Heart right ventricle (tissue), 16 donors: ENCODE measurements around the gene PID1. TPM values are rescaled to one million over a fixed set of nuclear protein-coding genes. Genes with fewer than 3 reads are reported as not detected.

ENCODE experiments used
- ATAC-seq, 8 donors: fragments of 200-7000 bp; cut with Tn5 transposase; one replicate each; pipeline ENCODE4 v1.9.1; 2020; ENCODE audit warnings: mild to moderate bottlenecking in 8 of 8, moderate library complexity in 8 of 8, moderate number of reproducible peaks in 1 of 8
- DNase-seq, 2 donors: peaks; one replicate each; pipeline ENCODE4 v3.0.0-alpha.2; 2020
- H3K27ac ChIP-seq, 10 donors: fragments of 200-600 bp; sonication (generic) in 2 of 10; one replicate each; pipeline versions ENCODE4 v1.5.0 to v1.8.0; 2020 to 2022; ENCODE audit warnings: mild to moderate bottlenecking in 3 of 10
- H3K27me3 ChIP-seq, 7 donors: fragments of 200-600 bp; one replicate each; pipeline ENCODE4 v1.8.0; 2021 to 2022; ENCODE audit warnings: mild to moderate bottlenecking in 2 of 7
- H3K36me3 ChIP-seq, 9 donors: fragments of 200-600 bp; sonication (generic) in 1 of 9; one replicate each; pipeline versions ENCODE4 v1.5.0 to v1.8.0; 2020 to 2022; ENCODE audit warnings: mild to moderate bottlenecking in 2 of 9
- H3K4me1 ChIP-seq, 9 donors: fragments of 200-600 bp; sonication (generic) in 1 of 9; one replicate each; pipeline versions ENCODE4 v1.5.0 to v1.8.0; 2020 to 2022; ENCODE audit warnings: mild to moderate bottlenecking in 4 of 9
- H3K4me3 ChIP-seq, 10 donors: fragments of 200-600 bp; sonication (generic) in 2 of 10; one replicate each; pipeline versions ENCODE4 v1.5.0 to v1.8.0; 2020 to 2022; ENCODE audit warnings: mild to moderate bottlenecking in 7 of 10, moderate library complexity in 2 of 10
- H3K9me3 ChIP-seq, 11 donors: fragments of 200-600 bp in 10 of 11; sonication (generic) in 2 of 11; one replicate each; pipeline versions ENCODE4 v1.5.0 to v1.8.0; 2013 to 2022; ENCODE audit warnings: mild to moderate bottlenecking in 2 of 11, control low read depth in 1 of 11, moderate library complexity in 1 of 11
- WGBS, 2 donors: extraction: QIAGEN DNeasy Blood & Tissue Kit; methylation state at CpG; one replicate each; pipeline ENCODE4 v1.1.7; 2013; ENCODE audit warnings: inconsistent platforms in 1 of 2; 5-methylcytosine and 5-hydroxymethylcytosine counted together
- intact Hi-C, 10 donors: fragments of 100-400 bp; cut with DNase I; formaldehyde crosslinking; loops; one replicate each; pipeline versions ENCODE4 v1.11.1 to v1.14.2; 2022
- polyA plus RNA-seq, 2 donors: library from polyadenylated mRNA; stranded (reverse); fragments of 200-250 nt; gene quantifications; one replicate each; pipeline ENCODE4 v1.2.3, GENCODE V29; 2013
- total RNA-seq, 10 donors: library from RNA; stranded (reverse); fragmentation: NEBNext Ultra II Directional in 3 of 10; extraction: Animal tissue kit (Norgen Biotek cat#: 25700) in 3 of 10; gene quantifications; one replicate each; pipeline versions ENCODE4 v1.2.1 to v1.2.4, GENCODE V29; 2021 to 2023
- TF ChIP-seq, protein P1 (sequence below), 9 donors: fragments of 200-600 bp; sonication (generic) in 2 of 9; IDR thresholded peaks; one replicate each; pipeline versions ENCODE4 v1.5.0 to v1.8.0; 2021 to 2022; ENCODE audit warnings: antibody characterized with exemption in 9 of 9, mild to moderate bottlenecking in 5 of 9, moderate library complexity in 1 of 9
- donor health status: Arrhythmogenic right ventricular cardiomyopathy.
- donor health status: ischemic (EF 13 %, LVEDD 7.1; RV severe dilation, severe dysfunction).
- donor health status: healthy with polysubstance abuse.
- donor health status: DM: no; HTN: yes; CAD: no.
- donor health status: DM: no; HTN: no; CAD: no.
- donor health status: ischemic (EF 25% LVEDD 6.9; RV normal size, moderate dysfunction).
- donor health status: ischemic (EF 25% LVEDD 5.7; RV mildly dilated, moderate dysfunction).
- donor health status: healthy.
- donor health status: DM: yes; HTN: yes; CAD: no.
- donor health status: Ischemic cardiomyopathy.
- donor health status: ischemic (EF 35%, LVEDD 5.7; RV mildly dilated, moderate dysfunction).
- donor health status: nonischemic (EF 11% LVEDD 7.7; RV severe dilation, severe dysfunction).
- donor health status: DM: yes; HTN: yes; CAD: no.
- donor health status: PGD.
- donor health status: ischemic (EF 29% LVEDD 5.4; RV normal size, mild dysfunction).
- donor health status: nonischemic (EF 23%, LVEDD 6.1; RV moderate dilation, normal function).

Gene PID1
- total and polyA plus RNA-seq, 12 donors, result 3.6 to 12.0 (median 6.1) TPM

DNA sequence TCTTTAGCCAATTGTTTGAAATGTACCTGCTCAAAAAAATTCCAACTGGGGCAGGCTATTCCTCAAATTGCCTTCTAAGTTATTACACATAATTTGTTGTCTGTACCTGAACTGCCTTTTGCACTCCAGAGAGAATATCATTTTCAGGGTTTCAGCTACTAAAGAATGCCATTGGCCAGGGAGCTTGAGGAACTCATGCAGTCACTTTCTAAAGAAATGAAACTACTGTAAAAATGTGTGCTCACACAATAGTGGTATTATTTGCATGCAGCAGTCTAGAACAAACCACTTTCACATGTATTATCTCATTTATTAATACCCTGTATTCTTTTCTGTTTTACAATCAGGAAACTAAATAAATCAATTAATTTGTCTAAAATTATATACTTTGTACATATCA, 152.2 kb downstream of the PID1 start:
- Histone ChIP-seq H3K27me3 (no peaks in the 10 kb centered on the region), H3K4me1 (peaks cover 0 to 2% (median 0%) of the 10 kb centered on the region in 9 donors), H3K27ac (no peak overlapping the region), H3K36me3 (no peaks in the 10 kb centered on the region), H3K4me3 (no peak overlapping the region), H3K9me3 (peaks cover 0 to 18% (median 0%) of the 10 kb centered on the region in 11 donors)
- DNase-seq (no peak), ATAC-seq (no peak)
- TF ChIP-seq, protein P1, sequence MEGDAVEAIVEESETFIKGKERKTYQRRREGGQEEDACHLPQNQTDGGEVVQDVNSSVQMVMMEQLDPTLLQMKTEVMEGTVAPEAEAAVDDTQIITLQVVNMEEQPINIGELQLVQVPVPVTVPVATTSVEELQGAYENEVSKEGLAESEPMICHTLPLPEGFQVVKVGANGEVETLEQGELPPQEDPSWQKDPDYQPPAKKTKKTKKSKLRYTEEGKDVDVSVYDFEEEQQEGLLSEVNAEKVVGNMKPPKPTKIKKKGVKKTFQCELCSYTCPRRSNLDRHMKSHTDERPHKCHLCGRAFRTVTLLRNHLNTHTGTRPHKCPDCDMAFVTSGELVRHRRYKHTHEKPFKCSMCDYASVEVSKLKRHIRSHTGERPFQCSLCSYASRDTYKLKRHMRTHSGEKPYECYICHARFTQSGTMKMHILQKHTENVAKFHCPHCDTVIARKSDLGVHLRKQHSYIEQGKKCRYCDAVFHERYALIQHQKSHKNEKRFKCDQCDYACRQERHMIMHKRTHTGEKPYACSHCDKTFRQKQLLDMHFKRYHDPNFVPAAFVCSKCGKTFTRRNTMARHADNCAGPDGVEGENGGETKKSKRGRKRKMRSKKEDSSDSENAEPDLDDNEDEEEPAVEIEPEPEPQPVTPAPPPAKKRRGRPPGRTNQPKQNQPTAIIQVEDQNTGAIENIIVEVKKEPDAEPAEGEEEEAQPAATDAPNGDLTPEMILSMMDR (IDR thresholded peaks at IDR 0.05), result no peak
- intact Hi-C loops, result no loop called here

DNA sequence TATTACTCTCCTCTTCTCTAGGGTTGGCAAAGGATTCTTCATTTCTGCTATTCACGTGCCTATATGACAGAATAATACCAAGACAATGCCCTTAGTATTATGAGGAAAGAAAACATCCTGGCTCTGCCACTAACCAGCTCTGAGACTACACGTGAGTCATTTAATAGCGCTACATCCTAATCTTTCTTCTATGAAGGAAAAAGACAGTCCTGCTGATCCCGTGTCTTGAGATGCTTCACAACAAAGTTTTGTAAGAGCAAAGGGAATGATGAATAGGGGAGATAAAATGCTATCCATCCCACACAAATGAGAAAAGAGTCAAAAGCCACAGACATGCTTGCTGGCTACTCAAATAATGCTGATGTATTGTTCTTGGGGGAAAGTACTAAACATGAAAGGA, 152.8 kb downstream of the PID1 start:
- DNase-seq, result no peak
- intact Hi-C loops, result no loop called here
- H3K9me3 ChIP-seq, result peaks cover 0 to 18% (median 0%) of the 10 kb centered on the region in 11 donors
- ATAC-seq, result no peak
- 66 to 74% methylated on average over 4 of the region's 4 CpGs for WGBS, 2 donors
- H3K27me3 ChIP-seq, result no peaks in the 10 kb centered on the region
- no peak overlapping the region for H3K27ac ChIP-seq
- TF ChIP-seq, protein P1 (IDR thresholded peaks at IDR 0.05), result no peak
- no peaks in the 10 kb centered on the region for H3K4me1 ChIP-seq
- H3K36me3 ChIP-seq, result no peaks in the 10 kb centered on the region
- no peak overlapping the region for H3K4me3 ChIP-seq

DNA sequence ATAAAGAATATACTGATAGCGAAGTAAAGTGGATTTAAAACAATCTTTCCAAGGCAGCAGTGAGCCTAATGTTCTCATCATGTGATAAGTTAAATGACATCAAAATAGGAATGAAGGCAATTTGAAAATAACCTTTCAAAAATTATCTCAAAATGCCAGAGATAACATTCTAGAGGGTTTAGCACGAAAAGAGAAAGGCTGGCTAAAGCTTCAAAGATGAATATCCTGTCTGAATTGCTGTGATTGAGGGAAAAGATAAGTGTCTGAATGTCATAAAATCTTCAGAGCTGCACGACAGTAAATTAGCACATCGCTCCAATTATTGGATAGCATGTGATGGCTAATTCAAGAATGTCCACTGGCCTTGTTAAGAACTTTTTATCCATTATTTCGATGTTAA, 159.3 kb downstream of the PID1 start:
- Histone ChIP-seq H3K27ac (no peak overlapping the region), H3K4me3 (no peak overlapping the region), H3K9me3 (peaks cover 0 to under 1% (median 0%) of the 10 kb centered on the region in 11 donors), H3K4me1 (no peaks in the 10 kb centered on the region), H3K27me3 (no peaks in the 10 kb centered on the region), H3K36me3 (no peaks in the 10 kb centered on the region)
- ATAC-seq (no peak), DNase-seq (no peak)
- TF ChIP-seq, protein P1 (IDR thresholded peaks at IDR 0.05), result no peak
- intact Hi-C loops, result no loop called here
- 67 to 75% methylated on average over 5 of the region's 5 CpGs for WGBS, 2 donors

DNA sequence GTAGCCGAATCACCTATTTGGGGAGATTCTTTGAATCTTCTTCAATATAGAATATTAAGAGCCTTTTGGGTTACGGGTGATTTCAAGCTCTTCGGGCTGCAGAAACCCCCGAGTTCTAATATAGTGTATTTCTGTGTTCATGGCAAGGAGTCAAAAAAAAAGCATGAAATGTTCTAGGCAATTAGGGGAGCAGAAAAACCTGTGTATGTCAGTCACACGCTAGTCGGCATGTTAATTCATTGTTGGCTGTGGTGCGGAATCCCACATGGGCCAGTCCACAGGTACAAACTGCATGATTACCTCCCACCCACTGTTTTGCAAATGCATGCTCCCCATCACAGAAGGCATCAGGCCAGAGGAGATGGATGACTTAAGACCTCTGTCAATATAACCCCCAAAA, 161.9 kb downstream of the PID1 start:
- TF ChIP-seq, protein P1 (IDR thresholded peaks at IDR 0.05), result no peak
- H3K36me3 ChIP-seq, result no peaks in the 10 kb centered on the region
- intact Hi-C loops, result no loop called here
- no peak for ATAC-seq
- H3K9me3 ChIP-seq, result no peaks in the 10 kb centered on the region
- peaks cover 0 to 5% (median 0%) of the 10 kb centered on the region in 9 donors for H3K4me1 ChIP-seq
- no peaks in the 10 kb centered on the region for H3K27me3 ChIP-seq
- H3K27ac ChIP-seq, result no peak overlapping the region
- H3K4me3 ChIP-seq, result no peak overlapping the region
- DNase-seq, result no peak
- WGBS, 2 donors, result 93 to 94% methylated on average over 7 of the region's 7 CpGs
